ENCODE data around the gene SMPDL3A. TPM values are rescaled to one million over a fixed set of nuclear protein-coding genes. Genes with fewer than 3 reads are reported as not detected.
"Not testable (repeated sequence)": the region's sequence is repeated elsewhere in the genome, so short reads cannot be mapped to it uniquely, and the experiment has no call there.

Gene SMPDL3A
- total and polyA plus RNA-seq, 2 donors (not counting 1 experiment from before 2014, with no cell fraction given), result 0.21 to 2.0 TPM

DNA sequence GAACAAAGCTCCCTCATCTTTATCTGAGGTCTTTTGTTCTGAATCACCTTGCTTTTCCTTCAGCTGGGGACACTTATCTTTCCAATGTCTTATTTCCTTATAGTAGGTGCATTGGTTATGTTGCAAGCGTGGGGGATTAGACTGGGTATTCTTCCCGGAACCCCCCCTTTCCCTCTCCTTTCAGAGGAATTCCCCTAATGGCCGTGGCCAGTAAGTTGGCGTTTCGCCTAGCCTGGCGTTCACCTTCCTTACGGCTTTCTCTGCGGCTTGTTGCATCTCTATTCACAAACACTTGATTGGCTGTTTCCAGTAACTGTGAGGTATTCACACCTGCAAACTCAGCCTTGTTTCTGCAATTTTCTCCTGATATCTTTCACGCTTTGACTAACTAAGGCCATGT, 42.4 kb upstream of the SMPDL3A start:
- ATAC-seq (ENCODE audit: low read depth), result no peak
- H3K4me1 ChIP-seq (ENCODE audit: control insufficient read depth in 2 of 2, insufficient read depth in 2 of 2, low read length in 2 of 2), result peaks cover 7 to 14% of the 10 kb centered on the region in 2 donors
- ChIA-PET POLR2A (no interaction called here), CTCF (interaction anchor here (4.6 kb wide), 1 partner anchor 92 kb away, joined by 35 read pairs; no protein-coding TSS in a partner anchor)
- Mint-ChIP-seq H3K4me3 (no peak overlapping the region), H3K27ac (no peak overlapping the region), H3K9me3 (ENCODE audit: insufficient read depth) (peaks cover 3% of the 10 kb centered on the region), H3K4me1 (peaks cover 31% of the 10 kb centered on the region), H3K27me3 (no peaks in the 10 kb centered on the region)
- H3K36me3 ChIP-seq (replicated peaks in 1 of 2; ENCODE audit: control extremely low read depth in 1 of 2, control insufficient read depth in 1 of 2, extremely low read depth in 1 of 2, insufficient read depth in 2 of 2, low read length in 1 of 2), result no peaks in the 10 kb centered on the region
- DNase-seq, result no peak
- H3K4me2 ChIP-seq (replicated peaks; ENCODE audit: low read depth, low read length, poor library complexity, severe bottlenecking), result no peak overlapping the region
- no peak overlapping the region for H2AFZ ChIP-seq (ENCODE audit: insufficient read depth, low read depth, low read length, poor library complexity, severe bottlenecking)
- intact Hi-C loops (cut with micrococcal nuclease), result no loop called here
- H3K9me3 ChIP-seq (ENCODE audit: control extremely low read depth in 1 of 3, control insufficient read depth in 2 of 3, insufficient read depth in 1 of 3, low read length in 2 of 3), result peaks cover 0 to 9% (median 0%) of the 10 kb centered on the region in 3 donors
- no peaks in the 10 kb centered on the region for H3K27me3 ChIP-seq (replicated peaks in 1 of 4; ENCODE audit: control extremely low read depth in 1 of 4, control insufficient read depth in 3 of 4, insufficient read depth in 4 of 4, low read length in 3 of 4)
- no peak overlapping the region for H3K4me3 ChIP-seq (ENCODE audit: control extremely low read depth in 1 of 5, extremely low read depth in 1 of 5, insufficient read depth in 1 of 5, low read depth in 2 of 5, low read length in 4 of 5)
- H3K27ac ChIP-seq (ENCODE audit: low read length in 2 of 2), result no peak overlapping the region
- 97% methylated on average over 8 of the region's 9 CpGs for WGBS (ENCODE audit: insufficient coverage)
- no peaks in the 10 kb centered on the region for H3K79me2 ChIP-seq (ENCODE audit: control insufficient read depth, insufficient read depth, low read length)
- H4K20me1 ChIP-seq (ENCODE audit: control insufficient read depth, insufficient read depth, low read length, poor library complexity, severe bottlenecking), result no peaks in the 10 kb centered on the region
- no peak for TF ChIP-seq EZH2 (IDR thresholded peaks at IDR 0.05; ENCODE audit: borderline replicate concordance, insufficient read depth, low read depth, low read length, poor library complexity, severe bottlenecking)
- TF ChIP-seq, protein P1, sequence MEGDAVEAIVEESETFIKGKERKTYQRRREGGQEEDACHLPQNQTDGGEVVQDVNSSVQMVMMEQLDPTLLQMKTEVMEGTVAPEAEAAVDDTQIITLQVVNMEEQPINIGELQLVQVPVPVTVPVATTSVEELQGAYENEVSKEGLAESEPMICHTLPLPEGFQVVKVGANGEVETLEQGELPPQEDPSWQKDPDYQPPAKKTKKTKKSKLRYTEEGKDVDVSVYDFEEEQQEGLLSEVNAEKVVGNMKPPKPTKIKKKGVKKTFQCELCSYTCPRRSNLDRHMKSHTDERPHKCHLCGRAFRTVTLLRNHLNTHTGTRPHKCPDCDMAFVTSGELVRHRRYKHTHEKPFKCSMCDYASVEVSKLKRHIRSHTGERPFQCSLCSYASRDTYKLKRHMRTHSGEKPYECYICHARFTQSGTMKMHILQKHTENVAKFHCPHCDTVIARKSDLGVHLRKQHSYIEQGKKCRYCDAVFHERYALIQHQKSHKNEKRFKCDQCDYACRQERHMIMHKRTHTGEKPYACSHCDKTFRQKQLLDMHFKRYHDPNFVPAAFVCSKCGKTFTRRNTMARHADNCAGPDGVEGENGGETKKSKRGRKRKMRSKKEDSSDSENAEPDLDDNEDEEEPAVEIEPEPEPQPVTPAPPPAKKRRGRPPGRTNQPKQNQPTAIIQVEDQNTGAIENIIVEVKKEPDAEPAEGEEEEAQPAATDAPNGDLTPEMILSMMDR (IDR thresholded peaks at IDR 0.05), result no peak
- H3K9ac ChIP-seq (ENCODE audit: low read length), result no peak overlapping the region

DNA sequence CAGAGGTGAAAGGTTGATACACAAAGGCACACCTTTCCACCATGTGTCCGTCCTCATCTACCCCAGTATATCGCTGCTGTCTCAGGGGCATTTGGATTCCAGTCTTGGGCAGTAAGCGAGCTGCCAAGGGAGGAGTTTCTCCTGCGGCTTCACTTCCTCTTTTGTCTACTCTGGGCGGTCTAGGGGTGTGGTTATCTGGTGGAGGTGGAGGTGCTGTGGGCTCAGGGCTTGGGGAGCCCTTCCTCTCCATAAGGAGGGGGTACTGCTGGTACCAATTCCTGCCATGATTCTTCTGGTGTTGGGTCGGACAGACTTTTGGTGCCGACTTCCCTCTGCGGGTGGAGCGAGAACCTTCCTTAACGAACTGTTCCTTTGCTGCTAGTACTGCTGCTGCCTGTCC, 41.5 kb upstream of the SMPDL3A start:
- peaks cover 0 to 9% (median 0%) of the 10 kb centered on the region in 3 donors for H3K9me3 ChIP-seq (ENCODE audit: control extremely low read depth in 1 of 3, control insufficient read depth in 2 of 3, insufficient read depth in 1 of 3, low read length in 2 of 3)
- no peaks in the 10 kb centered on the region for H4K20me1 ChIP-seq (ENCODE audit: control insufficient read depth, insufficient read depth, low read length, poor library complexity, severe bottlenecking)
- WGBS (ENCODE audit: insufficient coverage), result 90% methylated on average over 5 of the region's 10 CpGs
- ChIA-PET CTCF (interaction anchor here (0.6 to 4.6 kb wide), 2 partner anchors 27 to 92 kb away, joined by 8 to 35 read pairs; no protein-coding TSS in a partner anchor), POLR2A (no interaction called here)
- Mint-ChIP-seq H3K4me1 (peaks cover 40% of the 10 kb centered on the region), H3K27me3 (no peaks in the 10 kb centered on the region), H3K27ac (no peak overlapping the region), H3K9me3 (ENCODE audit: insufficient read depth) (peaks cover 3% of the 10 kb centered on the region), H3K4me3 (no peak overlapping the region)
- ATAC-seq (ENCODE audit: low read depth) (no peak), DNase-seq (peak; percentile 56)
- no peak overlapping the region for H3K27ac ChIP-seq (ENCODE audit: low read length in 2 of 2)
- no peaks in the 10 kb centered on the region for H3K79me2 ChIP-seq (ENCODE audit: control insufficient read depth, insufficient read depth, low read length)
- no peak overlapping the region for H3K9ac ChIP-seq (ENCODE audit: low read length)
- no peaks in the 10 kb centered on the region for H3K27me3 ChIP-seq (replicated peaks in 1 of 4; ENCODE audit: control extremely low read depth in 1 of 4, control insufficient read depth in 3 of 4, insufficient read depth in 4 of 4, low read length in 3 of 4)
- no peak overlapping the region for H3K4me3 ChIP-seq (ENCODE audit: control extremely low read depth in 1 of 5, extremely low read depth in 1 of 5, insufficient read depth in 1 of 5, low read depth in 2 of 5, low read length in 4 of 5)
- TF ChIP-seq EZH2 (IDR thresholded peaks at IDR 0.05; ENCODE audit: borderline replicate concordance, insufficient read depth, low read depth, low read length, poor library complexity, severe bottlenecking), result no peak
- TF ChIP-seq, protein P1 (IDR thresholded peaks at IDR 0.05), result no peak
- intact Hi-C loops (cut with micrococcal nuclease), result no loop called here
- peaks cover 7 to 17% of the 10 kb centered on the region in 2 donors for H3K4me1 ChIP-seq (ENCODE audit: control insufficient read depth in 2 of 2, insufficient read depth in 2 of 2, low read length in 2 of 2)
- H2AFZ ChIP-seq (ENCODE audit: insufficient read depth, low read depth, low read length, poor library complexity, severe bottlenecking), result no peak overlapping the region
- H3K36me3 ChIP-seq (replicated peaks in 1 of 2; ENCODE audit: control extremely low read depth in 1 of 2, control insufficient read depth in 1 of 2, extremely low read depth in 1 of 2, insufficient read depth in 2 of 2, low read length in 1 of 2), result no peaks in the 10 kb centered on the region
- H3K4me2 ChIP-seq (replicated peaks; ENCODE audit: low read depth, low read length, poor library complexity, severe bottlenecking), result no peak overlapping the region

DNA sequence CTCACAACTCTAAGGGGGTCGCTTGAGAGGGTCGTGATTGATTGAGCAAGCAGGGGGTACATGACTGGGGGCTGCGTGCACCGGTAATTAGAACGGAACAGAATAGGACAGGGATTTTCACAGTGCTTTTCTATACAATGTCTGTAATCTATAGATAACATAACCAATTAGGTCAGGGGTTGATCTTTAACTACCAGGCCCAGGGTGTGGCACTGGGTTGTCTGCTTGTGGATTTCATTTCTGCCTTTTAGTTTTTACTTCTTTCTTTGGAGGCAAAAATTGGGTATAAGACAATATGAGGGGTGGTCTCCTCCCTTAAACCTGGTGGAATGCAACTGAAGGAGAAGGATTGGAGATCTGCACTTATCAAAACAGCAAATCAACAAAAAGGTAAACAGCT, 40.1 kb upstream of the SMPDL3A start:
- DNase-seq; H3K4me3 Mint-ChIP-seq; H3K9ac ChIP-seq (ENCODE audit: low read length); H3K27ac ChIP-seq (ENCODE audit: low read length in 2 of 2); H2AFZ ChIP-seq (ENCODE audit: insufficient read depth, low read depth, low read length, poor library complexity, severe bottlenecking); H3K9me3 Mint-ChIP-seq (ENCODE audit: insufficient read depth); H3K4me3 ChIP-seq (ENCODE audit: control extremely low read depth in 1 of 5, extremely low read depth in 1 of 5, insufficient read depth in 1 of 5, low read depth in 2 of 5, low read length in 4 of 5); H3K27me3 Mint-ChIP-seq; H3K4me2 ChIP-seq (replicated peaks; ENCODE audit: low read depth, low read length, poor library complexity, severe bottlenecking); H3K79me2 ChIP-seq (ENCODE audit: control insufficient read depth, insufficient read depth, low read length); H3K27me3 ChIP-seq (replicated peaks in 1 of 4; ENCODE audit: control extremely low read depth in 1 of 4, control insufficient read depth in 3 of 4, insufficient read depth in 4 of 4, low read length in 3 of 4); H4K20me1 ChIP-seq (ENCODE audit: control insufficient read depth, insufficient read depth, low read length, poor library complexity, severe bottlenecking); H3K36me3 ChIP-seq (replicated peaks in 1 of 2; ENCODE audit: control extremely low read depth in 1 of 2, control insufficient read depth in 1 of 2, extremely low read depth in 1 of 2, insufficient read depth in 2 of 2, low read length in 1 of 2); H3K27ac Mint-ChIP-seq; ATAC-seq (ENCODE audit: low read depth); H3K9me3 ChIP-seq (ENCODE audit: control extremely low read depth in 1 of 3, control insufficient read depth in 2 of 3, insufficient read depth in 1 of 3, low read length in 2 of 3); POLR2A ChIA-PET: not testable (repeated sequence)
- H3K4me1 ChIP-seq (ENCODE audit: control insufficient read depth in 2 of 2, insufficient read depth in 2 of 2, low read length in 2 of 2), result peaks cover 7 to 17% of the 10 kb centered on the region in 2 donors
- no CpG with 5 or more reads among the region's 5 CpGs for WGBS (ENCODE audit: insufficient coverage)
- CTCF ChIA-PET, result interaction anchor here (1.1 to 1.3 kb wide), 2 partner anchors 19 to 90 kb away, joined by 4 to 5 read pairs; no protein-coding TSS in a partner anchor
- H3K4me1 Mint-ChIP-seq, result peaks cover 48% of the 10 kb centered on the region
- intact Hi-C loops (cut with micrococcal nuclease), result loop anchor here (2.0 kb wide), 1 partner anchor 40 kb away; the partner anchor contains the start of gene SMPDL3A

Data from B cell (primary cell).